HG02852 (cell line): ENCODE measurements around the gene ASB6.

Experiments used
- ATAC-seq: cut with Tn5 transposase; IDR thresholded peaks from one replicate; pipeline ENCODE4 v1.9.1; 2021; ENCODE audit warnings: mild to moderate bottlenecking, moderate library complexity; ENCODE audit not compliant: unreplicated experiment

ASB6 gene

DNA sequence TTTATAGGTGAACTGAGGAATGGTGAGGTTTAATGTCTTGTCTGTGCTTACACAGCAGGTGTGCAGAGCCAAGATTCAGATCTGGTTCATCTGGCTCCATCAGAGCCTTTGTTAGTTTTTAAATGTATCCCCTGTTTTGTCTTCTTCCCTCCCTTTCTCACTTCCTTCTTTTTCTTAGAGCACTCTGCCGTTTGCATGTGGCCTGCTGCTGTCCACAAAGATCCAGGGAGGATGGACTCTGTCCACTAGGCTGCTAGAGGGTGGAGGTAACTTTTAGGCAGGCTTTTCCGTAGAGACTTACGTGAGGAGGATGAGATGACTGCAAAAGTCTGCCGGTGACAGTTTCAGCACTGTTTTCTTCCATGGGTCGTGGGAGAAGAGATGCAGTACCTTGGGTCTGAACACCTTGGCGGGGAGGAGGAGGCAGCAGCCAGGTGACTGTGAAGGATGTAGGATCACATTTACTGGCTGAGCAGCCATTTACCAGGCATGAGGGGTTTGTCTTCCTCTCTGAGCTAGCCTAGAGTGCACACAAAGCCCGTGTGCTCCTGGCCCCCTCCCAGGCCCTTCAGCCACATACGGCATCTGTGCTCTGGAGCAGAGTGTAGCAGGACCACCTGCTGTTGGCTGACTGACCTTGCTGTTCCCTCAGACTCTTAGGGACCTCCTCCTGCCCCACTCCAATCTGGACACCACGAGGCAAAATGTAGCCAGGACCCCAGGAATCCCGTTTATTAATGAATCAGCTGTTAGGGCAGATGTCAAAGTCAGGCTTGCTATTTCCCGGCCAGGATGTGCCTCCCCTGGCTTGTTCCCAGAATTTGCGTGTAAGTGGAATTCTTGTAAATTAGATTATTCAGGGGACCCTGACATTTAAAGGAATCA, 14.2 kb downstream of the ASB6 start:
- no peak for ATAC-seq

DNA sequence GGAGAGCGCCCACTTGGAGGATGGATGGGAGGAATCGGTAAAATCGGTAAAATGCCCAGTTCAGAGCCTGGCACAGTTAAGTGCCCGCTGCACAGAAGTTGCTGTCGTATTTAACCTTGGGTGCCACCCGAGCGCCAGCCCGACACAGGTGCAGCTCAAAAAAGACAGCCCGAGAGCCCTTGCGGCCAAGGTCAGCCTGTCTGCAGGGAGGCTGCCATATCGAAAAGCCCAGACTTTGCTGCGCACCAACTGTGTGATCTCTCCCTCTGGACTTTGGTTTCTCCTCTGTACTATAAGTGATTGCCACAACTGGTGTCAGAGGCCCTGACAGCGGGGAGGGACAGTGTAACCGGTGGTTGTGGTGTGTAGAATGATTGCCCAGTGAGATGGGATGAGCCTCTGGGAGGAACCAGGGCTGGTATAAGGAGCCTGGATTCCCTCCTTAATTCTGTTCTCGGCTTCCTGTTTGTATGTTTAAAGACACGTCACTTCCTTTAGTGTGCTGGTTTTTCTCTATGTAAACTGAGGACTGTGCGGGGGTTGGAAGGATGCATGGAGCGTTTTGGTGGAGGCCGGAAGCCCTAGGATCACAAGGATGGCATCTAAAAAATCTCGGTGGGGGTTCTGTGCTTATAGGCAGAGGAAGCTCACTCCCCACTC, 15.2 kb downstream of the ASB6 start:
- ATAC-seq: peak; percentile 33

DNA sequence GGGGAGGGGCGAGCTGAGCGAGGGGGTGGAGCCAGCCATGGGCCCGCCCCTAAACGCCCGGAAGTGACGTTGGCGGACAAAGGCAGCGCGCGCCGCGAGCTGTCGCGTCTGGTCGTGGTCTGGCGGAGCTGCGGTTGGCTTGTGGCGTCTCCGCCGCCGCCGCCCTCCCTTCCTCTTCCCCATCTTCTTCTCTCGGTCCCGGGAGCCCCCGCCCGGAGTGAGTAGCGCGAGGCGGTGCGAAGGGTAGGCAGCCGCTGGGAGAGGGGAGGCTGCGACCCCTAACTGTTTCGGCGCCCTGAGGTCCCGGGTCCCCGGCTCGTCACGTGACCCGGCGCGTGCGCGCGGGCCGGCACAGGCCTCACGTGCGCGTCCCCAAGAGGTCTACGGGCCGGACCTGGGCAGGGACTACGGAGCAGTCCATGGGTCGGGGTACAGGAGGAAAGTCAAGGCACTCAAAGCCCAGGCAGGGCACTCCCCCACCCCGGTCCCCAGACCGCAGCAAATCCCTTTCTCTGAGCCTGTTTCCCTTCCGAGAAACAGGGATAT, 15.8 kb downstream of the ASB6 start, which contains the start of gene NTMT1:
TSS of gene NTMT1 (plus strand) at position 85 of the 546 bp plus-strand sequence. CDS start 6,541 bp downstream, outside the sequence.
- ATAC-seq: peak; percentile 77

DNA sequence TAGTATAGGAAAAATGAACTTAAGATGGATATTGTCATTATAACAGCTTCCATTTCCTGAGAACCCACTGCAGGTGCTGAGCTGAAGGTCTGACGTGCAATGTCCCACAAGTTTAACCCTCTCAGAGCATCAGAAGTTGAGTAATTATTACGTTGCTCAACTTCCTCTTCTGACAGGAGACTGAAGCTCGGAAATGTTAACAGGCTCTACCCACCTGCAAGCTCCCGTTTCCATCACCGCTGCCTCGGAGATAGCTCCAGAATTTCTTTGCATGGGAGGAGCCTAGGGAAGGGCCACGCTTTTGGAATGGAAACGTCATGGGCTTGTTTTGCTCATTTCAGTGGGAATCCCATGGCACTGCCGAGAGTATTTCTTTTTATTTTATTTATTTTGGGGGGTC, 17.0 kb downstream of the ASB6 start:
- ATAC-seq: no peak

DNA sequence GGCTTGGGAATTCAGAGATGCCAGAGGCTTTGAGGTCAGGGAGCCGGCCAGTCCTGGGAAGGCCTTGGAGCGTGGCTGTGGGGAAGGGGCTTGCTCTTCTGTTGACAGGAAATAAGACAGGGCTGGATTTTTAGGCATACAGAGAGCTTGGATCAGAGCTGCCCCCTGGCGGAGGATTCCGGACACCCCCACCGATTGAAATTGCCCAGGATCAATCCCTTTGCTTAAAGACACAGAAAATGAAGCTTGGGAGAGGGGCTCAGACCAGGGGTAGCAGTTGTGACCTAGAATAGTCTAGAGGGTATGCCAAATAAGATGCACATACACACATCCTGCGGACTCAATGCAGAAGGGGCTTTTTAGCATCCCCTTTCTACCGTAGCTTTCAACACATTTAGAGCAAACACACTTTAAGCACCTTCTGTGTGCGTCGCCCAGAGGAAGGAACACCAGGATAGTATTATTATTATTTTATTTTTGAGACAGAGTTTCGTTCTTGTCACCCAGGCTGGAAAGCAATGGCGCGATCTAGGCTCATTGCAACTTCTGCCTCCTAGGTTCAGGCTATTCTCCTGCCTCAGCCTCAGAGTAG, 17.7 kb downstream of the ASB6 start:
- no peak for ATAC-seq

DNA sequence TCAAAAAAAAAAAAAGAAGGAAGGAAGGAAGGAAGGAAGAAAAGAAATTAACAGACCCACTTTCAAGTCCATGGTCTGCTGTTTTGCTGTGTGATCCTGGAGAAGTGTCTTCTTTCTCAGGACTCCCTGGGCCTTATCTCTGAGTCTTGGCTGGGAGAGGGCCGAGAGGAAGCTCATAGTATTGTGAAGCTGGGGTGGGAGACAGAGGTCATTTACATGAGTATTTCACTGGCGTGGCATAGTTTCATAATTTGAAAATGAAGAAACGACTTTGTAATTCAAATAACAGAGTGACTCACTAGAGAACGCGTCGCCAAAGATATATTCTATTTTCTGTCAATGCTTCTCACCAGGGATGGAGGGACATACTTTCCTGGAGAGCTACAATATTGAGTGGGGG, 18.6 kb downstream of the ASB6 start:
- ATAC-seq: no peak

DNA sequence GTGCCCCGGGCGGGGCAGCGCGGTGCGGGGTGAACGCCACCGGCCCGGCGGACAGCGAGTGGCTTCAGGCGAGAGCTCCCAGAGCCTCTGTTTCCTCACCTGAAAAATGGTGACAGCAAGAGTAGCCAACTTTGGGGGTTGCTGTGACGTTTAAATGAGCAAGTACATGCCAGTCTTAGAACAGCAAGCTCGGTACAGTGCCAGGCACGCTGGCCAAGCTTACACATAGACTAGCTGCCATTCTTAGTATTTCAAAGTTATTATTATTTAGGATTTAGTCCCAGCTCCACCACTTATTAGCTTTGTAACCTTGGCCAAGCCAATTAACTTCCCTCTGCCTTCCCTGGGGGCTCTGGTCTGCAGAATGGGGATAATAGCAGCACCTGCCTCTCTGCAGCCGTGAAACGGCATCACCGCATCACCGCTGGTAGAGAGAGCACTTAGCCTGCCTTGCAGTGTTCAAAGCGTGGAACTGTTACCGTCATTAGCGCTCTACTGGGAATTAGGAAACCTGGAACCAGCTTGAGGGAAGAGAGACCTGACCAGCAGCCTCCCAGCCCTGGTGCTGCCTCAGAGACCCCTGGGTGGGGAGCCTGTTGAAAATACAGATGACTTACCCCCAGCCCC, 21.2 kb downstream of the ASB6 start, which contains the start of gene C9orf50:
TSS of gene C9orf50 (minus strand) at position 433 of the 627 bp plus-strand sequence. CDS start 527 bp downstream, outside the sequence.
- ATAC-seq: no peak

DNA sequence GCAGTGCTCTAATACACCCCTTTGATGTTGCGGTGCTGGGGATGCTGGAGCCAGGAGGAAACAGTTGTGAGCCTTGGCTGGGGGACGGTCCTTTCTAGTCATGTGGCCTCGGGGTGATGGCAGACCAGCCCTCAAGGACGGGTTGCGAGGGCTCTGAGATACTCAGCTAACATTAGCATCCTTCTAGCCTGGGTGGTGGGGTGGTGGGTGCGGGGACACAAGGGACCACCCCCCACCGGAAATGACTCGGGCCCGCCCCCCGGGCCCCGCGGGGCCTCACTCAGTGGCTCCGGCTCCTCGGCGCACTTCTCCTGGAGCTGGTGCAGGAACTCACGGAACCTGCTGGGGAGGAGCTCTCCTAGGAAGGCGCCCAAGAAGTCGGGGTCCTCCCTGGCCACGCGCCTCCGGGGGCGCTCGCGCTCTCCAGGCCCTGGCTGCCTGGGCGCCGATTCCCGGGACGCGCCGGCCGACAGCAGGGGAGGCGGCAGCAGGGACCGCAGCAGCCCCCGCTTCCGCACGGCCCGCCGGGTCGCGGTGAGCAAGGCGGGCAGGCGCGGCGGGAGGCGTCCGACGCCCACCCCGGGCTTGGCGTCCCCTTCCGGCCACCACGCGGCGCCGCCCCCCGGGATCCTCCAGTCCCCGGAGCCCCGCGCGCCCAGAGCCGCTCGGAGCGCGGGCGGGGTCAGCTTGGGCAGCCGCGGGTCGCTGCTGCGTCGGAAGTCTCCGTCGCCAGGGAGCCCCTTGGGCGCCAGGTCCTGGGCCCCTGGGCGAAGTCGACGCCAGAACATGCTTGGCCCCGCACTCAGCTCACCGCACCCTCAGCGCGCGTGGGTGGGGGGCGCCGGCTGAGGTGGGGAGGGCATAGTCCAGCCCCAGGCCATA, 21.9 kb downstream of the ASB6 start:
- ATAC-seq: no peak

DNA sequence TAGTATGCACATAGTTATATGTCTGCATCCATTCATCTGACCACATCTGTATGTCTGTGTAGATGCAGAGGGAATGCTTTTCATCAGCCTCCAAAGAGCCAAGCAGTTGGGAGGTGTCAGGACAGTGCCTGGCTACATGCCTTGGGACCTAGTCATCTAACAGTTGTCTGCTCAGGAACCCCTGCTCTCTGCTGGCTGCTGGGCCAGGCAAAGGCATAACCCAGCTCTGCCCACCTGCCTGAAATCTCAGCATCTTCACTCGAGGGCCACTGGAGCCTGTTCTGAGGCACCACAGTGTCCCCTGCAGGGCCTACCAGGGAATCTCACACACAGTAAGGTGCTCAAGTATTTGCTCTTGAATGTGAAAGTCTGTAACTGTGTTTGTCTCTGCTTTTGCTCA, 24.8 kb downstream of the ASB6 start:
- no peak for ATAC-seq

DNA sequence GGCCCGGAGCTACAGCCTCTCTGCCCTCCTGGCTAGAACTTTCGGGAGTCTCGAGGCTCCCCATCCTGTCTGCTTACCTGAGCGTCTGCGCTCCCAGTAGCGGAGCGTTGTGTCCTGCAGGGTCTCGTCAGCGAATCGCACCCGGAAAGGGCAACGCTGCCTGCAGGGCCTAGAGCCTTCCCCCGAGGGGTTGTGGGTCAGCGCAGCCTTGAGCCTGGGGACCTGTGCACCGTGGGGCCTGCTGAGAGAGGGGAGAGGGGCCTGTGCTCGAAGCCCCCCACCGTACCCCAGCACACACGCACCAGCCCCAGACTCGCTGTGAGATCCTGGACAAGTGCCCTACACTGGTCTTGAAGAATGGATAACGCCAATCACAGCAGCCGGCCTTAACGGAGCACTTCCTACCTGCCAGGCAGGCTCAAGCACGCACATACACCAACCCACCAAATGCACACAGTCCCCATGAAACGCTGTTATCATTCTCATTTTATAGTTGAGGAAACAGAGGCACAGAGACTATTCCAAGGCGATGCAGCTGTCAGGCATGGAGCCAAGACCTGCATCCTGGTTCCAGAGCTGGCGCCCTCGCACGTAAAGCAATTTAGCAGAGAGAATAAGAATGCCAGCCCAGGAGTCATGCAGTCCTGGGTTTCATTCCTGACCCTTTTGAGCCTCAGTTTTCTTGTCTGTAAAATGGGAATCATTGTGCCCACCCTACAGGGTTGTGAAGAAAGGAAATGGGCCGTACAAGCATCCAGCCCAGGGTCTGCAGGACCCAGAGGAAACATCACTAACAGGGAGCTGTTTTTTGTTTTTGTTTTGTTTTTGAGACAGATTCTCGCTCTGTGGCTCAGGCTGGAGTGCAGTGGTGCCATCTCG, 26.3 kb downstream of the ASB6 start:
- ATAC-seq: no peak

DNA sequence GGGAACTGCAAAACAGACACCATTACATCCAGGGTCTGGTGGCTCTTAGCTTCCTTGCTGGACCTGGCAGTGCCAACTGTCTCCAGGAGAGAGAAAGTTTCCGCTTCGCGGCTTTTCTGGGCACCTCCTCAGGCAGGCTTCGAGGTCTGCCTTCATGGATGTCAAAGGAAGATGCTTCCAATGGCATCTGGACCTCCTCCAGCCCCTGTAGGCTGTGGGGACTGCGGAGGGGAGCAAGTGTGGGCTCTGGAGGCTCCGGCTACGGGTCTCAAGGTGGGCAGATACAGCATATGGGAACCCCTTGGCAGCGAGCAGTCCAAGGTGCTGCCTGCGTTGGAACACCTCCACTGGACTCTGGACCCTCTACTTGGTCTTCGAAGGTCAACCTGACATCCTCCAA, 27.0 kb downstream of the ASB6 start:
- ATAC-seq: no peak

DNA sequence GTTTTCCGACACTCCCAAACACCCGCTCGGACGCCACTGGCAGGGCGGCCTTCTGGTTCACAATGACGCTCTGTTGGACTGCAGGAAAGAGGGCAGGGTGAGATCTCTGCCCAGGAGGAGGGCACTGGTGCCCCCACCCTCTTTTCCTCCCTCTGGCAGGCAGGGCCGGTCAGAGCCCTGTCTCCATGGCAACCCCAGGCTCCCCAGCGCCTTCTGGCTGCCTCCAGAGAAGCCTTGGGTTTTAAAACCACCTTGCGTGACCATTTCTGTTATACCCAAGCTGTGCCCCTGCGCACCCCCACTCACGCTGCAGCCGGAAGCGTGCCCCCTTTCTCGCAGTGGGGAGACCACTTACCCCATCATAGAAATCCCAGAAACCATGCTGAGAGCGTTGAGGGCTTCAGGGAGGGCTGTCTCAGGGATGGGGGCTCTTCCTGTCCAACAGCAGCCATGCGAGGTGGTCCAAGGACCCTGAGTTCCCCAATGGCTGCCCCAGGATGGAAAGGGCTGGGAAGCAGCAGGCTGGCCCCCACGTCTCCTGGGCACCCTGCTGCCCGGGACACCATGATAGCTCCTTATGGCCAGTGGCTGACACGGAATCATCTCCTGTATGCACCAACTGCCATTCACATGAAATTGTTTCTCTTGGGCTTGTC, 28.3 kb downstream of the ASB6 start:
- no peak for ATAC-seq

DNA sequence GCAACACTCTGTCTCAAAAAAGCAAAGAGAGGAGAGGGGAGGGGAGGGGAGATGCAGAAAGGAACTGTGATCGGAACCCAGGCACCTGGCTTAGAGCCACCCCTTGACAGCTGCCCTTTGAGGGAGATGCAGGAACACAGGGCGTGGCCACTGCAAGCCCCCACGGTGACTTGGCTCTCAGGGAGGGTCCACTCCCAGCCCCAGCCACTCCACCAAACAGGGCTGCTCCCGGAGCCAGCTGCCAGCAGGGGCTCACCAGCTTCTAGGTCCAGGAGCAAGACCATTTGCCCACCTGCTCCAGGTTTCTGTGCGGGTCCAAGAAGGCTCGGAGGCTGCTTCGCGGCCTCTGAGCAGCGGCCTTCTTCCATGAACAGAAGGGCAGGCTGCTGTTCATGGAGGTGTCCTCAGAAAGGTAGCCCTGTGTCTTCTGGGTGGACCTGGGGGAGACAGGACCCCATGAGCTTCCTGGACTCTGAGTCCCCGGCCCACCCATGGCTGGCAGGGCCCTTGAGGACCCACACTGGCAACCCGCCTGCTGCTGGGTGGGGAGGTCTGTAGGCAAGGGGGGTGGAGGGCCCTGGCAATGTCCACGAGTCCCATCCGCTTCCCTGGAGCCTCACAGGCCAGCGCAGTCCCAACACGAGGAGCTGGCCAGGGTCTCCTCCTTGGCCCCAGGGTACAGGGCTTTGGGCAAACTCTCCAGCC, 29.0 kb downstream of the ASB6 start:
- ATAC-seq: no peak

DNA sequence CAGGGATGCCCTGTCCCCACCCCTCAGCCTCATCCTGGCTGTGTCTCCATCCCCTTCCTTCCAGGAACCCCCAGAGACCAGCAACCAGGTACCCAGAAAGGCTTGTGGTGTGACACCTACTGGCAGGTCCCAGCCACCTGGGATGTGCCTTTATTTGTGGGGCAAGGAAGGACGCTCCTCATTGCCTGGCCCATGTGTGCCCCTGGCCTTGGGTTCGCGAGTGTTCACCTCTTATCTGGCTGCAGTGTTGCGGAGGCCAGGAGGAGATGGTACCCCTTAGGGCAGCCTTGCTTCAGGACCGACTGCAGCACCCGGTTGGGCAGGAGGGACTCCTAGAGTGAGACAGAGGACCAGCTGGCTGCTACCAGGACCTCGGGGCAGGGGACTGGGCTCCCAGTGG, 29.8 kb downstream of the ASB6 start:
- ATAC-seq: no peak

DNA sequence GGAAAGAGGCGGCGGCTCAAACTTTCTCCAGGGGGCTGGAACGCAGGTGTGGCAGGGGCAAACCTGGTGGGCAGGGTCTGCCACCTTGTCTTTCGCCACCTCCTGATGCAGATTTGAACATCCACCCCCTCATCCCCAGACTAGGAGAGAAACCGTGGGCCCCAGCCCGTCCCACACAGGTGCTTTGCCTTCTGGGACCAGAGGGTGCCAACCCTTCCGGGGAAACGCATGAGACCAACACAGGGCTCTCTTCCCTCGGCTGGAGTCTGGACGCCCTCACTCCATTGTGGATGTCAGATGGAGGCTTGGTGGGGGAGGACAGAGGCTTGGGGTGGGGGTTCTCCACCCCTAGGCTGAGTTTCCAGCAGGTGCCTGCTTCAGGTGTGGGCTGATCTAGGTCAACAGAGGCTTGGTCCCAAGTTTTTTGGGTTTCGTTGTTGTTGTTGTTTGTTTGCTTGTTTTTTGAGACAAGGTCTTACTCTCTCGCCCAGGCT, 30.6 kb downstream of the ASB6 start:
- no peak for ATAC-seq

DNA sequence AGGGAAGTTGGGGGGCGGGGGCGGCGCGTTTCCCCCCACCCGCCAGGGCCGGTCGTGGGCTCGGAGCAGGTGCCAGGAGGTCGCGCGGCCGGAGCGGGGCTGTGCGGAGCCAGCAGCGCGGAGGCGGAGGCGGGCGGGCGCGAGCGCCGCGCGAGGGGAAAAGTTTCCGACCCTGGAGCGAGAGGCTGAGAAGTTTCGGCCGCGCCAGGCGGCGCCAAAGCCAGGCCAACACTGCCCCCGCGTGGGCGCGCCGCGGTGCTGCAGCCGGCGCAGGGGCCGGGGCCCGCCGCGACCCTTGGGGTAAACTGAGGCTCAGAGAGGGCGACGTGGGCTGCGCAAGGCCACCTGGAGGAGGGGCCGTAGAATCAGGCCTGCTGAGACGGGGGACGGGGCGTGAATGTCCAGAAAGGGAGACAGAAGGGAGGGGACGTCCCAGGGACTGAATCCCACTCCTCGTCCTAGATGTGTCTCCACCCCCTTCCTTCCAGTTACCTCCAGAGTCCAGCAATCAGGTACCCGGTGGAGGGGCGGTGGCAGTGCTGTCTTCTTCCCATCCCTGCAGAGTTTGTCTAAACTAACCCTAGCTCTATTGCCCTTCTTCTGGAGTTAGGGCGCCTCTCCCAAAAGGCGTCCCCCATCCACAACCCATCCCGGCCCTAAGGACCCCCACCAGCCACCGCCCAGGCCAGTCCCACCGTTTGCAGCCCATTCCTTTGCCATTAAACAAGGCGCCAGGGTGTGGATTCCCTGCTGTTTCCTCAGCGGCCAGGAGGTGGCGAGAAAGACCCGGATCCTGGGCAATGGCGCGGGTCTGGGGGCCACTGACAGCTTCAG, 31.3 kb downstream of the ASB6 start:
- no peak for ATAC-seq

DNA sequence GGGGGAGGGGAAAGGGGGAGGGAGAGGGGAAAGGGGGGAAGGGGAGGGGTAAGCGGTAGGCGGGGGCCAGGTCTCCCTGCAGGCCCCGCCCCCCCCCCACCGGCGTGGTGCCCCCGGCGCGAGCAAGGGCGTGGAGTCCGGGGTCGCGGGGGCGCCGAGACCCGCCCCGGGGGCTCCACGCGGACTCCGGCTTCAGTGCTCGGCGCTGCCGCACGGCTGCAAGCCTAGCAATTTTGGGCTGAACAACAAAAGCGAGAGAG, 31.8 kb downstream of the ASB6 start:
- ATAC-seq: no peak
